GM20000 (cell line): ENCODE results near the gene PELI1.
"Not testable (repeated sequence)": the region's sequence is repeated elsewhere in the genome, so short reads cannot be mapped to it uniquely, and the experiment has no call there.

Source experiments
- DNase-seq: peaks from one replicate; pipeline ENCODE4 v3.0.0; 2012; ENCODE audit warnings: low spot score
- TF ChIP-seq, protein P1 (sequence below): IDR thresholded peaks from 2 replicates; pipeline ENCODE4 v1.5.1; 2012; ENCODE audit warnings: mild to moderate bottlenecking, control low read depth; ENCODE audit errors: extremely low read depth, missing control alignments

The PELI1 gene

DNA sequence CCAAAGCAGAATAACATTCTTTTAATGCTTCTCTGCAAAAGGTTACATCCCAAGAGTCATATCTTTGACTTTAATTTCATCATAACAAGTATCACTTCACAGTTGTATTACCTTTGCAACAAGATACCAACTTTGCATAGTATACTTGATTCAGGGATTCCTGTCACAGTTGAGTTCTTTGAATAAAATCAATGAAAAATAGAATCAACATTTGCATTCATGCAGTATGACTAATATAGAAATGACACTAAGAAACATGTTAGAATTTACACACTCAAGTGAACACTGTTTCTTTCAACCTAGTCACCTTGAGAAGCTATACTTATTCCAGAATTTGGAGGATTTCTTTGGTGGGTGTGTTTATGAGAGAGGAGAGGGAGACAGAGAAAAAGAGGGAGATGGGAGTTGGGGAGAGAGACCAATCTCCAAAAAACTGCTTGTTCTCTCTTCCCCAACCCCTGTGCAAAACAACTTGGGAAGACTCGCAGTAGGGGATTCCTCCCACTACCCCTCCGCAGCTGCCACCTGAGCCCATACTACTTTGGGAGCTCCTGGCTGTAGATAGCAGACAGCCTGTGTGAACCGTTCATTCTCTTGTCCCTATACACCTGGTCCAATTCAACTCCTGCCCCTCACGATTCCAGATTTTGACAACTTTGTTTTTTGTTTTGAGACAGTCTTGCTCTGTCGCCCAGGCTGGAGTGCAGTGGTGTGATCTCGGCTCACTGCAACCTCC is 57.7 kb downstream of the PELI1 start:
- no peak for DNase-seq
- TF ChIP-seq, protein P1, sequence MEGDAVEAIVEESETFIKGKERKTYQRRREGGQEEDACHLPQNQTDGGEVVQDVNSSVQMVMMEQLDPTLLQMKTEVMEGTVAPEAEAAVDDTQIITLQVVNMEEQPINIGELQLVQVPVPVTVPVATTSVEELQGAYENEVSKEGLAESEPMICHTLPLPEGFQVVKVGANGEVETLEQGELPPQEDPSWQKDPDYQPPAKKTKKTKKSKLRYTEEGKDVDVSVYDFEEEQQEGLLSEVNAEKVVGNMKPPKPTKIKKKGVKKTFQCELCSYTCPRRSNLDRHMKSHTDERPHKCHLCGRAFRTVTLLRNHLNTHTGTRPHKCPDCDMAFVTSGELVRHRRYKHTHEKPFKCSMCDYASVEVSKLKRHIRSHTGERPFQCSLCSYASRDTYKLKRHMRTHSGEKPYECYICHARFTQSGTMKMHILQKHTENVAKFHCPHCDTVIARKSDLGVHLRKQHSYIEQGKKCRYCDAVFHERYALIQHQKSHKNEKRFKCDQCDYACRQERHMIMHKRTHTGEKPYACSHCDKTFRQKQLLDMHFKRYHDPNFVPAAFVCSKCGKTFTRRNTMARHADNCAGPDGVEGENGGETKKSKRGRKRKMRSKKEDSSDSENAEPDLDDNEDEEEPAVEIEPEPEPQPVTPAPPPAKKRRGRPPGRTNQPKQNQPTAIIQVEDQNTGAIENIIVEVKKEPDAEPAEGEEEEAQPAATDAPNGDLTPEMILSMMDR: no peak

- DNase-seq: no peak
- TF ChIP-seq, protein P1: no peak
Measured at GRCh38 chr2:64085936-64086335, 58.3 kb downstream of the PELI1 start.

GRCh38 chr2:64081046-64081445 is 63.2 kb downstream of the PELI1 start:
- TF ChIP-seq, protein P1: no peak
- no peak for DNase-seq

- no peak for DNase-seq
- TF ChIP-seq, protein P1: no peak
Measured at GRCh38 chr2:64080179-64080578, 64.0 kb downstream of the PELI1 start.

GRCh38 chr2:64079688-64080087 is 64.5 kb downstream of the PELI1 start:
- DNase-seq: not testable (repeated sequence)

DNA sequence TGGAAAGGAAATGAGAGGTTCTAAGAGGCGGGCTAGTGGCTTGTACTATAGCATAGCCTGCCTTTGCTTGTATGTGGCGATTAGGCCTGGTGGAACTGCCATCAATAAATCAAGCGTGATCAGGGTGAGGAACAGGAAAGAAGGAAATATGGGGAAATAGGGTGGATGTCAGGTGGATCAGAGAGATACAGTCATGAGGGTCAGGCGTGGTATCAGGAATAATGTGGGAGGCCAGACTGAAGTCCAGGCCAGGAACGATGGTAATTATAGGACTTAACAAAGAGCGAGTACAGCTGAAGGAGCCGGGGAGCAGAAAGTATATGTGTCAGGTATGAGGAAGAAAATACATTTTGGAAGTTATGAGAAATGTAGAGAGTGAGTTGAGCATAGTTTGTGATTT is 67.4 kb downstream of the PELI1 start:
- DNase-seq: not testable (repeated sequence)

GRCh38 chr2:64074616-64075015 is 69.6 kb downstream of the PELI1 start:
- DNase-seq: not testable (repeated sequence)

GRCh38 chr2:64067326-64067725 is 76.9 kb downstream of the PELI1 start:
- TF ChIP-seq, protein P1: no peak
- no peak for DNase-seq

DNA sequence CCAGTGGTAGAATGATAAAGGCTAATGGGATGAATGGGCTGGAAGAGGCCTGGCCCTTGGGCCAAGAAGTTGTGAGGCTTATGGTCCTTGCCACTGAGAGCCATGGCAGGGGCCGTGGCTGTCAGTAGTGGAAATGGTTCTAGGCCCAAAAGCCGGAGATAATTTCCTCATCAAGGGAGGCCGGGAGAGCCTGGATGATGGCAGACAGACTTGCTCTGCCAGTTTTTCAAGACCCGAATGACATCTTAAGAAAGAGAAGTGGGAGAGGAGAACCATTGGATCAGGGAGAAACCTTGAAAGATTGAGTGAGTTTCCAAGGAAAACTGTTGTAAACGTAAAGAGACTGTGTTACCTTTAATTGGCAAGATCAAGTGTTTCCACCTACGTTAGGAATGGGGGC is 78.7 kb downstream of the PELI1 start:
- TF ChIP-seq, protein P1: no peak
- no peak for DNase-seq
